Stomach (tissue), 9 donors: Measurements from ENCODE around the gene R3HDM2. TPM values are rescaled to one million over a fixed set of nuclear protein-coding genes. Genes with fewer than 3 reads are reported as not detected.

Experiments used
- DNase-seq, 2 donors: peaks; one replicate each; pipeline versions ENCODE4 v3.0.0 to v3.0.0-alpha.2; 2013 to 2019
- H3K27ac ChIP-seq, 5 donors: fragments of 200-600 bp in 4 of 5; sonication (generic) in 4 of 5; one replicate each; pipeline ENCODE4 v1.5.1; 2013 to 2019; ENCODE audit warnings: mild to moderate bottlenecking in 1 of 5, moderate library complexity in 1 of 5
- H3K27me3 ChIP-seq, 3 donors: fragments of 200-600 bp; sonication (generic); one replicate each; pipeline ENCODE4 v1.5.1; 2017 to 2019; ENCODE audit warnings: mixed run types in 1 of 3
- H3K36me3 ChIP-seq, 4 donors: fragments of 200-600 bp; sonication (generic); 1 replicate in 3 of 4; 2 replicates in 1 of 4; pipeline ENCODE4 v1.5.1; 2016 to 2019
- H3K4me1 ChIP-seq, 4 donors: fragments of 200-600 bp; sonication (generic); one replicate each; pipeline ENCODE4 v1.5.1; 2016 to 2019
- H3K4me3 ChIP-seq, 4 donors: fragments of 200-600 bp; sonication (generic) in 3 of 4; one replicate each; pipeline ENCODE4 v1.5.1; 2016 to 2019; ENCODE audit warnings: mild to moderate bottlenecking in 1 of 4
- H3K9me3 ChIP-seq, 4 donors: fragments of 200-600 bp; sonication (generic); one replicate each; pipeline ENCODE4 v1.5.1; 2016 to 2019
- CTCF ChIP-seq, 7 experiments: fragments of 450-650 bp in 4 of 7; fragments of 200-600 bp in 3 of 7; sonication (generic) in 3 of 7; IDR thresholded peaks; one replicate each; pipeline ENCODE4 v1.5.1; 2016 to 2019; ENCODE audit warnings: antibody characterized with exemption in 7 of 7, control low read depth in 2 of 7, mild to moderate bottlenecking in 1 of 7
- EP300 ChIP-seq: sonication (generic); formaldehyde crosslinking; IDR thresholded peaks from one replicate; pipeline ENCODE4 v1.6.1; 2017; ENCODE audit warnings: antibody characterized with exemption
- POLR2A ChIP-seq, 4 donors: fragments of 450-650 bp; IDR thresholded peaks; one replicate each; pipeline ENCODE4 v1.6.1; 2016; ENCODE audit warnings: antibody characterized with exemption in 4 of 4, control low read depth in 2 of 4, mild to moderate bottlenecking in 1 of 4, moderate library complexity in 1 of 4
- POLR2AphosphoS5 ChIP-seq, 3 donors: sonication (generic); formaldehyde crosslinking; IDR thresholded peaks; one replicate each; pipeline ENCODE4 v1.6.1; 2016; ENCODE audit warnings: antibody characterized with exemption in 3 of 3
- WGBS, 5 donors: extraction: QIAGEN DNeasy Blood & Tissue Kit in 3 of 5; methylation state at CpG; one replicate each; pipeline versions ENCODE4 v1.1.5 to v1.1.7; 2013 to 2018; 5-methylcytosine and 5-hydroxymethylcytosine counted together
- intact Hi-C: fragments of 100-400 bp; cut with DNase I; formaldehyde crosslinking; loops from one replicate; pipeline ENCODE4 v1.15.1; 2023; ENCODE audit warnings: low total_unique reads
- polyA plus RNA-seq, 3 donors: library from polyadenylated mRNA; stranded (reverse); fragments of 200-250 nt; gene quantifications; one replicate each; pipeline ENCODE4 v1.2.3, GENCODE V29; 2013
- total RNA-seq, 5 donors: library from RNA; depleted of rRNA; stranded (reverse); fragments of >200 nt; gene quantifications; one replicate each; pipeline versions ENCODE4 v1.1.0 to v1.2.3, GENCODE V29; 2014 to 2016
- donor health status: healthy with polysubstance abuse.
- donor health status: Bipolar disorder and iron deficiency.
- donor health status: healthy.

Gene R3HDM2
- total and polyA plus RNA-seq, 8 donors, result 12.4 to 64.3 (median 24.5) TPM

GRCh38 chr12:57452937-57453509 lies 22.2 kb upstream of the R3HDM2 start:
- Histone ChIP-seq H3K4me3 (no peak overlapping the region), H3K36me3 (no peaks in the 10 kb centered on the region), H3K9me3 (no peaks in the 10 kb centered on the region), H3K27ac (peak overlapping the region in 1 of 5 donors; percentile 52), H3K4me1 (peaks cover 0 to 18% (median 5%) of the 10 kb centered on the region in 4 donors), H3K27me3 (peaks cover 0 to 26% (median 0%) of the 10 kb centered on the region in 3 donors)
- WGBS, 5 donors, result 4 to 29% (median 23%) methylated on average over 4 to 7 of the region's 7 CpGs
- peak; percentile 82 to 90 for DNase-seq
- TF ChIP-seq CTCF (IDR thresholded peaks at IDR 0.05) (peak in 5 of 7 experiments; percentile 83 to 92 (median 90)), POLR2A (IDR thresholded peaks at IDR 0.05) (no peak), EP300 (no peak), POLR2AphosphoS5 (IDR thresholded peaks at IDR 0.05) (peak in 1 of 3 donors; percentile 48)
- intact Hi-C loops, result loop anchor here (5.0 kb wide), 1 partner anchor 146 kb away; no protein-coding TSS in a partner anchor

GRCh38 chr12:57452181-57452936 lies 21.5 kb upstream of the R3HDM2 start:
- TF ChIP-seq EP300 (no peak), POLR2A (IDR thresholded peaks at IDR 0.05) (no peak), CTCF (IDR thresholded peaks at IDR 0.05) (no peak)
- Histone ChIP-seq H3K4me3 (no peak overlapping the region), H3K4me1 (peaks cover 0 to 18% (median 5%) of the 10 kb centered on the region in 4 donors), H3K27me3 (peaks cover 0 to 26% (median 0%) of the 10 kb centered on the region in 3 donors), H3K36me3 (no peaks in the 10 kb centered on the region), H3K9me3 (no peaks in the 10 kb centered on the region), H3K27ac (peak overlapping the region in 1 of 5 donors; percentile 52)
- DNase-seq, result peak in 1 of 2 donors; percentile 77
- intact Hi-C loops, result loop anchor here (5.0 kb wide), 1 partner anchor 145 kb away; no protein-coding TSS in a partner anchor
- WGBS, 5 donors, result 30 to 46% (median 34%) methylated on average over 5 to 9 of the region's 9 CpGs

- Histone ChIP-seq H3K4me1 (peaks cover 0 to 17% (median 5%) of the 10 kb centered on the region in 4 donors), H3K27ac (no peak overlapping the region), H3K9me3 (no peaks in the 10 kb centered on the region), H3K36me3 (no peaks in the 10 kb centered on the region), H3K4me3 (no peak overlapping the region), H3K27me3 (peaks cover 0 to 23% (median 0%) of the 10 kb centered on the region in 3 donors)
- TF ChIP-seq POLR2A (IDR thresholded peaks at IDR 0.05) (no peak), POLR2AphosphoS5 (IDR thresholded peaks at IDR 0.05) (no peak), CTCF (IDR thresholded peaks at IDR 0.05) (no peak), EP300 (no peak)
- WGBS, 5 donors, result 57 to 73% (median 64%) methylated on average over 6 of the region's 6 CpGs
- DNase-seq, result no peak
- intact Hi-C loops, result loop anchor here (5.0 kb wide), 1 partner anchor 144 kb away; no protein-coding TSS in a partner anchor
Measured at GRCh38 chr12:57451233-57451778, 20.5 kb upstream of the R3HDM2 start.

- peaks cover 0 to 9% (median 3%) of the 10 kb centered on the region in 4 donors for H3K4me1 ChIP-seq
- H3K36me3 ChIP-seq, result no peaks in the 10 kb centered on the region
- intact Hi-C loops, result loop anchor here (5.0 kb wide), 1 partner anchor 143 kb away; no protein-coding TSS in a partner anchor
- peaks cover 0 to 12% (median 0%) of the 10 kb centered on the region in 3 donors for H3K27me3 ChIP-seq
- no peak overlapping the region for H3K27ac ChIP-seq
- DNase-seq, result no peak
- whole genome bisulfite sequencing, 5 donors, result 78 to 98% (median 92%) methylated on average over 3 of the region's 3 CpGs
- H3K9me3 ChIP-seq, result no peaks in the 10 kb centered on the region
- TF ChIP-seq POLR2A (IDR thresholded peaks at IDR 0.05), result no peak
- TF ChIP-seq POLR2AphosphoS5 (IDR thresholded peaks at IDR 0.05), result no peak
- TF ChIP-seq CTCF (IDR thresholded peaks at IDR 0.05), result no peak
- no peak for TF ChIP-seq EP300
- no peak overlapping the region for H3K4me3 ChIP-seq
Measured at GRCh38 chr12:57450057-57450456, 19.2 kb upstream of the R3HDM2 start.
